ENCODE measurements around the gene OAT.
"Not testable (repeated sequence)": the region's sequence is repeated elsewhere in the genome, so short reads cannot be mapped to it uniquely, and the experiment has no call there.

OAT gene

GRCh38 chr10:124375691-124376090 lies 43.0 kb downstream of the OAT start:
- DNase-seq = no peak

- no peak for DNase-seq
Measured at GRCh38 chr10:124375353-124375614, 43.4 kb downstream of the OAT start.

- no peak for DNase-seq
Measured at GRCh38 chr10:124374535-124375352, 44.0 kb downstream of the OAT start.

- DNase-seq = no peak
Measured at GRCh38 chr10:124372899-124373298, 45.8 kb downstream of the OAT start.

GRCh38 chr10:124370426-124370825 lies 48.3 kb downstream of the OAT start:
- DNase-seq = no peak

- no peak for DNase-seq
Measured at GRCh38 chr10:124369986-124370385, 48.7 kb downstream of the OAT start.

- DNase-seq = not testable (repeated sequence)
Measured at GRCh38 chr10:124369533-124369932, 49.2 kb downstream of the OAT start.

- no peak for DNase-seq
Measured at GRCh38 chr10:124369066-124369465, 49.7 kb downstream of the OAT start.

GRCh38 chr10:124367936-124368335 lies 50.8 kb downstream of the OAT start:
- DNase-seq = no peak

GRCh38 chr10:124367414-124367813 lies 51.3 kb downstream of the OAT start:
- no peak for DNase-seq

- no peak for DNase-seq
Measured at GRCh38 chr10:124366825-124367224, 51.9 kb downstream of the OAT start.

- no peak for DNase-seq
Measured at GRCh38 chr10:124366343-124366742, 52.4 kb downstream of the OAT start.

- no peak for DNase-seq
Measured at GRCh38 chr10:124364674-124365073, 54.0 kb downstream of the OAT start.

GRCh38 chr10:124362568-124362967 lies 56.2 kb downstream of the OAT start:
- DNase-seq = no peak

- DNase-seq = no peak
Measured at GRCh38 chr10:124359336-124359832, 59.3 kb downstream of the OAT start.

GRCh38 chr10:124357561-124357885 lies 61.2 kb downstream of the OAT start:
- no peak for DNase-seq

GRCh38 chr10:124356701-124357560 lies 61.8 kb downstream of the OAT start:
- DNase-seq = no peak

GRCh38 chr10:124354411-124355382 lies 64.0 kb downstream of the OAT start:
- peak; percentile 60 for DNase-seq

GRCh38 chr10:124353896-124354295 lies 64.8 kb downstream of the OAT start:
- peak; percentile 32 for DNase-seq

- DNase-seq = no peak
Measured at GRCh38 chr10:124353091-124353815, 65.5 kb downstream of the OAT start.

GRCh38 chr10:124351481-124352220 lies 67.1 kb downstream of the OAT start:
- DNase-seq = no peak

- DNase-seq = no peak
Measured at GRCh38 chr10:124350806-124351205, 67.9 kb downstream of the OAT start.

All from retina (tissue), 1 donor.